GM18526 (cell line): ENCODE results near the gene CSF1.

Experiments
- POLR2A ChIP-seq: IDR thresholded peaks from 3 replicates; pipeline ENCODE4 v1.6.1; 2011; ENCODE audit not compliant: insufficient read length; ENCODE audit errors: extremely low read depth

CSF1 gene

GRCh38 chr1:109963864-109964263 is 53.2 kb downstream of the CSF1 start:
- TF ChIP-seq POLR2A, result no peak

- no peak for TF ChIP-seq POLR2A
Measured at GRCh38 chr1:109969146-109969829, 58.6 kb downstream of the CSF1 start.

GRCh38 chr1:109969907-109970306 is 59.3 kb downstream of the CSF1 start:
- no peak for TF ChIP-seq POLR2A

GRCh38 chr1:109971559-109971958 is 60.9 kb downstream of the CSF1 start:
- TF ChIP-seq POLR2A, result no peak

GRCh38 chr1:109974191-109974590 is 63.5 kb downstream of the CSF1 start:
- no peak for TF ChIP-seq POLR2A

DNA sequence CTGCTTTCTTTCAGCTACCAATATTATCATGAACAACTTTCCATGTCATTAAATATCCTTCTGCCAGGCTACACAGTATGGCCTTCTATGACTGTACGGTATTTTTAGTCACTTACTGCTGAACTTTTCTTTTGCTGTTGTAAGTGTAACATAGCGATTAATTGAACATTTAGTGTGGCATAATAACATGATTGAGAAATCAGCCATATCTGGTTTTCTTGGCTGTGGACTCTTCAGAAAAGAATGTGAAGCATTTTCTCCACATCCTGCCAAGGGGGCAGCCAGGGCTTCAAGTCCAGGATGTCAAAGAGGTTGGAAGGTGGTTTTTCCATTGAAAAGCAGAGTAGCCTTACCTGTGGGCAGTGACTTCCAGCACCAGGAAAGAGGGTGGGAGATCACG is 65.1 kb downstream of the CSF1 start:
- no peak for TF ChIP-seq POLR2A

- TF ChIP-seq POLR2A, result no peak
Measured at GRCh38 chr1:109976762-109977161, 66.1 kb downstream of the CSF1 start.

DNA sequence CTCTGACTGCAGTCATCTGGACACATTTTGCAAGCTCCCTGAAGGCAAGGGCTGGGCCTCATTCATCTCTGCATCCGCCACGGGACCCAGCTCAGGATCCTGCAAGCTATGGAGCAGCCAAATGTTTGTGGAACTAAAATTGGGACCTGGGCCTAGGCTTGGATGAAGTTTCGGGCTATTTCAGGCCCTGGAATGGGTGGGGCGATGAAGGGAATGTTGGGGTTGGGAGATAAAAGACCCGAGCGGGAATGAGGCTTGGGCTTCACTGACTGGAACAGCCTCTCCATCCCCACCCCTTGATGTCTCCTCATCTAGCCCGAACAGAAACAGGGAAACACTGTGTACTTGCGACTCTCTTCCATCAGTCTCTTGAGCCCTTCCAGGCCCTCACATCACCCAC is 66.6 kb downstream of the CSF1 start:
- no peak for TF ChIP-seq POLR2A

GRCh38 chr1:109977657-109978378 is 67.2 kb downstream of the CSF1 start:
- TF ChIP-seq POLR2A, result no peak

DNA sequence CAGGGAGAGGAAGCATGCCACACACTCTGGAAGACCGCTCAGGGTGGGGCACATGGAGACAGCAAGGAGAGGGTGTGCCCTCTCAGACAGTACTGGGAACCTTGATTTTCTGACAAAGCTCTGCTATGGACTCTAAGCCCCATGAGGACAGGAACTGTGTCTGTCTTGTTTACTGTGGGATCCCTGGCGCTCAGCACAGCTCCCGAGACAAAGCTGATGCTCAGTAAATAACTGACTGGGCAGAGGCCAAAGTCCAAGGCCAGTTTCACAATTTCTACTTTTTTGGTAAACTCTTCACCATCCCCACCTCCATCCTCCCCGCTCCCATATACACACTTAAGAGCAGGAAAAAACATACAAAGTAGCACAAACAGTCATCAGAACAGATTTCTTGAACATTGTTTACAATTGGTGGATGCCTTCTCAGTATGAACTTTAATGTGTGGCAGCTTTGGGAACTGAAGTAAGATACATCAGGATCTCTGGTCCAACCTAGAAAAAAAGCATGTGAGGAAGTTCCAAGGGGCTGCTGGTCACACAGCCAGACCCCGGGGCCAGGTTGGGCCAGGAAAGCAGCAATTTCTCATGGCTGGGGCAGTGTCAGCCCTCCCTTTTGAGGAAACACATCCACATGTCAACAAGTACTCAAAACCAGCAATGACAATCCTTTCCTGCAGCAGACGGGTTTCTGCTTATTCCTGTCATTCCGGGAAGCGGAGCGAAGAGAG is 68.3 kb downstream of the CSF1 start:
- no peak for TF ChIP-seq POLR2A

DNA sequence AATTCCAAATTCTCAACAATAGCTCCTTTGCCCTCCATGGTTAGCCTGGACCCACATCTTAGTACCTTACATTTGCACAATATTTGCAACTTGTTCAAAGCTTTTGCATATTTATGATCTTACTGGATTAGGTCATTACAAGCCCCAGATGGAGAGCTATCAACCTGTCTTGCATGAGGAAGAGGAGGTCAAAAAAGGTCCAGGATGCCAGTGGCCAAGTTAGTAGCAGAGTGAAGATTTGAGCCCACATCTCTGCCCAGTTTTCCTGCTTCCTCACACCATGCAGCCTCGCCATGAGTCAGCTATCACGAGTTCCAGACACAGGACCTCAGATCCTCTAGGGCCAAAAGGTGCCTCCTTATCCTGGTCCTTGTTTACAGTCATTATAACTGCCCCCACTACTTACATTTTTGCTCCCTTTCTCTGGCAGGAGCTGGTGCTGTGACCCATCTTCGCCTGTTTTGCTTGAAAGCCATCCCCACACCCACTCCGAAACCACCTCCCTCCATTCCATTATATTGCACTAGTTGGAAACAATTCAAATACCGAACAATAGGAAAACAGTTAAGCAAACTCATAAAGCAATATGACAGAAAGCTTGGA is 68.9 kb downstream of the CSF1 start:
- TF ChIP-seq POLR2A, result no peak
